GM12874 (cell line): ENCODE measurements around the gene NPAS3.

ENCODE experiments used
- CTCF ChIP-seq: IDR thresholded peaks from 2 replicates; pipeline ENCODE4 v1.5.1; 2011; ENCODE audit warnings: low read depth, mild to moderate bottlenecking, control low read depth, low read length, moderate library complexity; ENCODE audit not compliant: insufficient read depth

The NPAS3 gene

GRCh38 chr14:33525626-33526025 lies 586.9 kb downstream of the NPAS3 start:
- TF ChIP-seq CTCF = no peak

- TF ChIP-seq CTCF = no peak
Measured at GRCh38 chr14:33527023-33527634, 588.5 kb downstream of the NPAS3 start.

GRCh38 chr14:33528655-33529054 lies 590.0 kb downstream of the NPAS3 start:
- no peak for TF ChIP-seq CTCF

- TF ChIP-seq CTCF = no peak
Measured at GRCh38 chr14:33529787-33530757, 591.4 kb downstream of the NPAS3 start.

GRCh38 chr14:33532553-33532952 lies 593.9 kb downstream of the NPAS3 start:
- TF ChIP-seq CTCF = no peak

GRCh38 chr14:33534104-33534503 lies 595.4 kb downstream of the NPAS3 start:
- no peak for TF ChIP-seq CTCF

DNA sequence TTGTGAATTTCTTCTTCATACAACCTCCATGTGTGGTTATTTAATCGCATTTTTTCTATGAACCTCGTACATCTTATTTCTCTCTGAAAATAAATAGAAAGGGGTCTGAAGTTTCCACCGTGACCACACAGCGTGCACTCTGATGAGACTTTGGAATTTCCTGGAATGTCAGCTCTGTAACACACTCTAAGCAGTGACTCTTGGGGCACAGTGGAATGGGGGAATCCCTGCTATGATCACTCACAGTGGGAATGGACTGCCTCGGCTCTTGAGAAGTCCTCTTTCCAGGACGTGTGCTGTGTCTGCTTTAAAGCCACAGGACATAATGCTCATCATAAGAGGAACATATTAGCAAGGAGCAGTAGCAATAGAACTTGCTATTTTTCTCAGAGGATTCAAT lies 596.0 kb downstream of the NPAS3 start:
- no peak for TF ChIP-seq CTCF
